A549 treated with CpdA at 1 μM for 4 hours (cell line): Measurements from ENCODE around the gene NPY1R. TPM values are rescaled to one million over a fixed set of nuclear protein-coding genes. Genes with fewer than 3 reads are reported as not detected.

Source experiments
- total RNA-seq: library from RNA; stranded (reverse); fragments of 200-300 nt; extraction: Qiagen RNA extraction; gene quantifications from 5 replicates; pipeline ENCODE4 v1.2.3, GENCODE V29; 2022; ENCODE audit warnings: low read depth

The NPY1R gene
- total RNA-seq = 0.08 to 0.21 TPM in 2 of 5 replicates, not detected in the others

GRCh38 chr4:163332526-163333406 is at the start of gene NPY1R:
Gene NPY1R, minus strand, starts transcription at chr4:163332596. Its CDS starts 6,042 bp downstream, at chr4:163326554.

GRCh38 chr4:163343604-163344146 is 11.3 kb upstream of the NPY1R start, which contains the start of gene NPY5R:
Gene NPY5R, plus strand, starts transcription at chr4:163343892. Its CDS starts 6,382 bp downstream, at chr4:163350274.

Other genes starting within 250 kb of the NPY1R start
- gene NAF1, start 165.7 kb downstream of the NPY1R start, total RNA-seq = 15.3 to 18.2 TPM (median 16.5 TPM) in 5 replicates
- gene NPY5R, start 11.3 kb upstream of the NPY1R start, total RNA-seq = not detected in 5 replicates
- gene TKTL2, start 141.2 kb upstream of the NPY1R start, total RNA-seq = not detected in 5 replicates
- 20.8 to 36.8 TPM (median 24.7 TPM) in 5 replicates for gene TMA16, start 162.1 kb upstream of the NPY1R start, total RNA-seq